PC-3 (cell line): ENCODE data around the gene VTN. TPM values are rescaled to one million over a fixed set of nuclear protein-coding genes. Genes with fewer than 3 reads are reported as not detected.

Experiments used
- ATAC-seq: fragments of 200-7000 bp; cut with Tn5 transposase; 2 replicates; pipeline ENCODE4 v1.9.1; 2020; ENCODE audit warnings: mild to moderate bottlenecking, moderate library complexity
- BruUV-seq: library from RNA; stranded (reverse); fragments of 400-500 nt; replicated peaks from 2 replicates; lab custom pipeline; 2021; lab: Mats Ljungman, UMichigan
- CTCF ChIA-PET: fragments of 300-600 bp; sonication (Branson Sonifier 250); formaldehyde crosslinking; loops from one replicate; lab custom pipeline; 2022; ENCODE audit warnings: antibody characterized with exemption; lab: Charles Lee
- POLR2A ChIA-PET: fragments of 300-600 bp; sonication (Branson Sonifier 250); formaldehyde crosslinking; loops from one replicate; lab custom pipeline; 2022; ENCODE audit warnings: antibody characterized with exemption; ENCODE audit not compliant: unreplicated experiment; lab: Charles Lee
- DNase-seq: peaks from one replicate; pipeline ENCODE4 v3.0.0-alpha.2; 2015
- H2AFZ ChIP-seq: fragments of 300-600 bp; sonication (generic); 2 replicates; pipeline ENCODE4 v1.6.0; 2016; ENCODE audit warnings: antibody characterized with exemption, low read length
- H3F3A ChIP-seq: fragments of 300-600 bp; sonication (generic); one replicate; pipeline ENCODE4 v1.6.0; 2017; ENCODE audit warnings: antibody characterized with exemption, low read length, control low read depth, mild to moderate bottlenecking; ENCODE audit not compliant: unreplicated experiment
- H3K27ac ChIP-seq: fragments of 300-600 bp; sonication (generic); 2 replicates; pipeline ENCODE4 v1.5.1; 2016; ENCODE audit warnings: mild to moderate bottlenecking, low read length
- H3K27me3 ChIP-seq: fragments of 300-600 bp; sonication (generic); 2 replicates; pipeline ENCODE4 v1.6.1; 2016; ENCODE audit warnings: low read length, mixed read lengths
- H3K36me3 ChIP-seq: fragments of 300-600 bp; sonication (generic); 2 replicates; pipeline ENCODE4 v1.6.1; 2016; ENCODE audit warnings: low read depth, mixed run types, low read length, mixed read lengths
- H3K4me1 ChIP-seq: fragments of 300-600 bp; sonication (generic); 2 replicates; pipeline ENCODE4 v1.5.1; 2016; ENCODE audit warnings: low read length; ENCODE audit not compliant: insufficient read depth
- H3K4me2 ChIP-seq: fragments of 300-600 bp; sonication (generic); 2 replicates; pipeline ENCODE4 v1.6.0; 2016; ENCODE audit warnings: low read length
- H3K4me3 ChIP-seq: fragments of 300-600 bp; sonication (generic); 2 replicates; pipeline ENCODE4 v1.5.1; 2016; ENCODE audit warnings: mild to moderate bottlenecking, low read length, mixed read lengths
- H3K79me2 ChIP-seq: fragments of 300-600 bp; sonication (generic); 2 replicates; pipeline ENCODE4 v1.6.1; 2017; ENCODE audit warnings: low read length, mixed read lengths
- H3K9ac ChIP-seq: fragments of 300-600 bp; sonication (generic); 2 replicates; pipeline ENCODE4 v1.6.0; 2016; ENCODE audit warnings: mild to moderate bottlenecking, low read length
- H3K9me2 ChIP-seq: fragments of 300-600 bp; sonication (generic); replicated peaks from 2 replicates; pipeline ENCODE4 v1.6.1; 2016; ENCODE audit warnings: mixed run types, low read length, mixed read lengths
- H3K9me3 ChIP-seq: fragments of 300-600 bp; sonication (generic); 2 replicates; pipeline ENCODE4 v1.6.1; 2016; ENCODE audit warnings: low read length, mixed read lengths
- H4K20me1 ChIP-seq: fragments of 300-600 bp; sonication (generic); 2 replicates; pipeline ENCODE4 v1.6.1; 2016; ENCODE audit warnings: low read length, mixed read lengths
- EZH2 ChIP-seq: fragments of 300-600 bp; sonication (generic); IDR thresholded peaks from one replicate; pipeline ENCODE4 v1.6.1; 2017; ENCODE audit warnings: antibody characterized with exemption, mild to moderate bottlenecking, low read length; ENCODE audit not compliant: unreplicated experiment
- EZH2phosphoT487 ChIP-seq: fragments of 300-600 bp; sonication (generic); IDR thresholded peaks from 2 replicates; pipeline ENCODE4 v1.6.1; 2018; ENCODE audit warnings: mild to moderate bottlenecking, antibody characterized with exemption, low read length, borderline replicate concordance
- intact Hi-C: fragments of 100-400 bp; cut with micrococcal nuclease; formaldehyde crosslinking; loops from 2 replicates; pipeline ENCODE4 v1.9.0; 2023
- total RNA-seq: library from RNA; depleted of rRNA; stranded (reverse); fragments of >200 nt; gene quantifications from 2 replicates; pipeline ENCODE4 v1.2.3, GENCODE V29; 2014
- TF ChIP-seq, protein P1 (sequence below): fragments of 300-600 bp; sonication (generic); conservative IDR thresholded peaks from 2 replicates; pipeline ENCODE4 v1.5.1; 2017; ENCODE audit warnings: antibody characterized with exemption, low read depth, mild to moderate bottlenecking, low read length

Gene VTN
- total RNA-seq, 1 experiment from 2014 or later, result not detected

- H2AFZ ChIP-seq, result no peak overlapping the region
Observed at GRCh38 chr17:28372203-28372944, 2.3 kb upstream of the VTN start.

DNA sequence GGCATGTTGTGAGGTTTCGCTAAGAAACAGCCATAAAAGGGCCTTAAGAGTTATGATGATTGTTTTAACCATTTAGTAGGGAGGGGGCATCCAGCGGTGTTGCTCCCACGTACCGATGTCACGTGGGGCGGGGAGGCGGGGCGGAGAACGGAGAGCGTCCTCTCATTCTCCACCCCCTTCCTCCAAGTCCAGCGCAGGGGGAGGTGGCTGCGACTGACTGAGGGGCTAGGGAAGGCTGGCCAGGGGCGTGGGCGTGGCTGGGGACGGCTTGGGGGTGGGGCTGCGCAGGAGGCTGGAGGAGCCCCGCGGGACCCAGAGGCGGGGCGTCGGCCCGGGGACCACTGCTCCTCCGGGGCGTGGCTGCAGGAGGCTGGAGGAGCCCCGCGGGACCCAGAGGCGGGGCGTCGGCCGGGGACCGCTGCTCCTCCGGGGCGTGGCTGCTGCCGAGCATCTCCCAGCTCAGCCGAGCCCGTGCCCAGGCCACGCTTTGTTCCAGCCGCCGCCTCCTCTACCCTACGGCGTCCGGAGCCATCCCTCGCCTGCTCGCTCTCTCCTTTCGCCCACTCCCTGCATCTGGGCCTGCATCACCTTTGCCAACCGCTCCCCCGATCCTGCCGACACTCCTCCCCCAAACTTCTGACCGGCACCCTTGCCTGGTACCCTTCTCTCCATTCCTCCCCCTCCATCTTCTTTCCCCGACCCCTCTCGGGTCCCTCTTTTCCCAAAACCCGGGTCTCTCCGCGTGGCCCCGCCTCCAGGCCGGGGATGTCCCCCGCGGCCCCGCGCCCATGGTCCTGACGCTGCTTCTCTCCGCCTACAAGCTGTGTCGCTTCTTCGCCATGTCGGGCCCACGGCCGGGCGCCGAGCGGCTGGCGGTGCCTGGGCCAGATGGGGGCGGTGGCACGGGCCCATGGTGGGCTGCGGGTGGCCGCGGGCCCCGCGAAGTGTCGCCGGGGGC is 1.4 kb upstream of the VTN start, which contains the start of gene SARM1:
Gene SARM1, plus strand, starts transcription at position 450 of the 958 bp plus-strand sequence. Its CDS starts 339 bp downstream, at position 789.
- intact Hi-C loops, result no loop called here
- BruUV-seq, result no TSS peak
- POLR2A ChIA-PET, result no interaction called here

More at GRCh38 chr17:28372203-28372944, 2.3 kb upstream of the VTN start:
- no peaks in the 10 kb centered on the region for H3K27me3 ChIP-seq
- no peaks in the 10 kb centered on the region for H3K9me3 ChIP-seq
- no peaks in the 10 kb centered on the region for H4K20me1 ChIP-seq
- H3K9ac ChIP-seq, result no peak overlapping the region
- no peak for TF ChIP-seq EZH2phosphoT487
- TF ChIP-seq, protein P1, sequence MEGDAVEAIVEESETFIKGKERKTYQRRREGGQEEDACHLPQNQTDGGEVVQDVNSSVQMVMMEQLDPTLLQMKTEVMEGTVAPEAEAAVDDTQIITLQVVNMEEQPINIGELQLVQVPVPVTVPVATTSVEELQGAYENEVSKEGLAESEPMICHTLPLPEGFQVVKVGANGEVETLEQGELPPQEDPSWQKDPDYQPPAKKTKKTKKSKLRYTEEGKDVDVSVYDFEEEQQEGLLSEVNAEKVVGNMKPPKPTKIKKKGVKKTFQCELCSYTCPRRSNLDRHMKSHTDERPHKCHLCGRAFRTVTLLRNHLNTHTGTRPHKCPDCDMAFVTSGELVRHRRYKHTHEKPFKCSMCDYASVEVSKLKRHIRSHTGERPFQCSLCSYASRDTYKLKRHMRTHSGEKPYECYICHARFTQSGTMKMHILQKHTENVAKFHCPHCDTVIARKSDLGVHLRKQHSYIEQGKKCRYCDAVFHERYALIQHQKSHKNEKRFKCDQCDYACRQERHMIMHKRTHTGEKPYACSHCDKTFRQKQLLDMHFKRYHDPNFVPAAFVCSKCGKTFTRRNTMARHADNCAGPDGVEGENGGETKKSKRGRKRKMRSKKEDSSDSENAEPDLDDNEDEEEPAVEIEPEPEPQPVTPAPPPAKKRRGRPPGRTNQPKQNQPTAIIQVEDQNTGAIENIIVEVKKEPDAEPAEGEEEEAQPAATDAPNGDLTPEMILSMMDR, result no peak
- TF ChIP-seq EZH2, result no peak
- H3K4me3 ChIP-seq, result no peak overlapping the region
- no peaks in the 10 kb centered on the region for H3K79me2 ChIP-seq
- H3K9me2 ChIP-seq, result no peaks in the 10 kb centered on the region
- no TSS peak for BruUV-seq
- intact Hi-C loops, result no loop called here
- no peaks in the 10 kb centered on the region for H3K36me3 ChIP-seq
- DNase-seq (no peak), ATAC-seq (no peak)
- ChIA-PET CTCF (no interaction called here), POLR2A (no interaction called here)
- no peaks in the 10 kb centered on the region for H3F3A ChIP-seq
- no peak overlapping the region for H3K4me2 ChIP-seq
- H3K4me1 ChIP-seq, result no peaks in the 10 kb centered on the region
- no peak overlapping the region for H3K27ac ChIP-seq

More for the DNA sequence above, 1.4 kb upstream of the VTN start, which contains the start of gene SARM1:
- H4K20me1 ChIP-seq, result no peaks in the 10 kb centered on the region
- no peaks in the 10 kb centered on the region for H3K27me3 ChIP-seq
- no peak within 1 kb of the TSS for H3K4me3 ChIP-seq
- no peak within 1 kb of the TSS for H3K27ac ChIP-seq
- CTCF ChIA-PET, result no interaction called here
- no peak within 1 kb of the TSS for H2AFZ ChIP-seq
- no peak within 1 kb of the TSS for H3K4me2 ChIP-seq
- no peaks in the 10 kb centered on the region for H3K9me2 ChIP-seq
- H3K9me3 ChIP-seq, result no peaks in the 10 kb centered on the region
- no peak for DNase-seq
- no peaks in the 10 kb centered on the region for H3K4me1 ChIP-seq
- no peaks in the 10 kb centered on the region for H3F3A ChIP-seq
- H3K79me2 ChIP-seq, result no peaks in the 10 kb centered on the region
- H3K9ac ChIP-seq, result no peak within 1 kb of the TSS
- peak; percentile 46 for ATAC-seq
- TF ChIP-seq, protein P1, result no peak
- TF ChIP-seq EZH2 (no peak), EZH2phosphoT487 (no peak)
- H3K36me3 ChIP-seq, result no peaks in the 10 kb centered on the region
